IMR-90 (cell line): Measurements from ENCODE around the gene CERS6.

Experiments used
- CTCF ChIP-seq: conservative IDR thresholded peaks from 2 replicates; pipeline ENCODE4 v1.5.1; 2012; ENCODE audit warnings: mild to moderate bottlenecking, low read depth, low read length, improper control_type of control experiment
- MAFK ChIP-seq: IDR thresholded peaks from 2 replicates; pipeline ENCODE4 v1.6.1; 2012; ENCODE audit warnings: low read depth, low read length, improper control_type of control experiment
- MXI1 ChIP-seq: IDR thresholded peaks from 2 replicates; pipeline ENCODE4 v1.6.1; 2012; ENCODE audit warnings: low read depth, mild to moderate bottlenecking, low read length, moderate library complexity, borderline replicate concordance
- POLR2A ChIP-seq: IDR thresholded peaks from 2 replicates; pipeline ENCODE4 v1.6.1; 2012; ENCODE audit warnings: mild to moderate bottlenecking, low read depth, low read length

GRCh38 chr2:168499500-168499899, 43.4 kb downstream of the CERS6 start:
- TF ChIP-seq CTCF (no peak), MAFK (no peak), POLR2A (no peak), MXI1 (no peak)
